Activated CD4-positive, alpha-beta T cell treated with anti-CD3 and anti-CD28 coated beads, Interleukin-2, amount 50 U/mL, for 24 hours (primary cell): ENCODE data around the gene ZFYVE28.
A peak's percentile ranks its signal among the peaks of the same experiment; 100 is the strongest.

Source experiments
- DNase-seq, 2 donors: peaks; one replicate each; pipeline ENCODE4 v3.0.0-alpha.2; 2020; ENCODE audit warnings: low read depth in 1 of 2, low spot score in 1 of 2

ZFYVE28 gene

GRCh38 chr4:2273221-2273620 lies 145.2 kb downstream of the ZFYVE28 start:
- no peak for DNase-seq

- DNase-seq = no peak
Measured at GRCh38 chr4:2272828-2273120, 145.7 kb downstream of the ZFYVE28 start.

- DNase-seq = no peak
Measured at GRCh38 chr4:2272026-2272827, 146.2 kb downstream of the ZFYVE28 start.

- DNase-seq = no peak
Measured at GRCh38 chr4:2271279-2272025, 147.0 kb downstream of the ZFYVE28 start.

- no peak for DNase-seq
Measured at GRCh38 chr4:2270341-2271165, 147.9 kb downstream of the ZFYVE28 start.

- DNase-seq = no peak
Measured at GRCh38 chr4:2269618-2270163, 148.8 kb downstream of the ZFYVE28 start.

GRCh38 chr4:2269206-2269531 lies 149.3 kb downstream of the ZFYVE28 start:
- DNase-seq = no peak

- no peak for DNase-seq
Measured at GRCh38 chr4:2268357-2269205, 149.9 kb downstream of the ZFYVE28 start.

- DNase-seq = no peak
Measured at GRCh38 chr4:2267841-2268240, 150.6 kb downstream of the ZFYVE28 start.

- DNase-seq = no peak
Measured at GRCh38 chr4:2267320-2267811, 151.1 kb downstream of the ZFYVE28 start.

GRCh38 chr4:2266821-2267220 lies 151.6 kb downstream of the ZFYVE28 start:
- DNase-seq = no peak

GRCh38 chr4:2266181-2266580 lies 152.3 kb downstream of the ZFYVE28 start:
- no peak for DNase-seq

- no peak for DNase-seq
Measured at GRCh38 chr4:2265113-2266110, 153.0 kb downstream of the ZFYVE28 start.

GRCh38 chr4:2264481-2265041 lies 153.9 kb downstream of the ZFYVE28 start:
- DNase-seq = no peak

- DNase-seq = no peak
Measured at GRCh38 chr4:2263926-2264321, 154.5 kb downstream of the ZFYVE28 start.

GRCh38 chr4:2262944-2263250 lies 155.5 kb downstream of the ZFYVE28 start:
- DNase-seq = no peak

GRCh38 chr4:2262145-2262943 lies 156.1 kb downstream of the ZFYVE28 start:
- peak; percentile 94 to 95 for DNase-seq

GRCh38 chr4:2261853-2262144 lies 156.6 kb downstream of the ZFYVE28 start, which contains the start of gene MXD4:
MXD4 (minus strand) TSS chr4:2262109; CDS start chr4:2261980, 129 bp downstream.
- no peak for DNase-seq
